HL-60/S4 treated with phorbol 12-myristate 13-acetate at 8.2 ng/mL for 4 days and 3 days (cell line): ENCODE measurements around the gene CX3CL1.
"Not testable (repeated sequence)": the region's sequence is repeated elsewhere in the genome, so short reads cannot be mapped to it uniquely, and the experiment has no call there.

ENCODE experiments used
- in situ Hi-C: fragments of 300-500 bp; cut with MboI; formaldehyde crosslinking; loops from 2 replicates; pipeline ENCODE4 v1.15.0; 2022; ENCODE audit warnings: low sequenced_read_pairs

CX3CL1 gene

DNA sequence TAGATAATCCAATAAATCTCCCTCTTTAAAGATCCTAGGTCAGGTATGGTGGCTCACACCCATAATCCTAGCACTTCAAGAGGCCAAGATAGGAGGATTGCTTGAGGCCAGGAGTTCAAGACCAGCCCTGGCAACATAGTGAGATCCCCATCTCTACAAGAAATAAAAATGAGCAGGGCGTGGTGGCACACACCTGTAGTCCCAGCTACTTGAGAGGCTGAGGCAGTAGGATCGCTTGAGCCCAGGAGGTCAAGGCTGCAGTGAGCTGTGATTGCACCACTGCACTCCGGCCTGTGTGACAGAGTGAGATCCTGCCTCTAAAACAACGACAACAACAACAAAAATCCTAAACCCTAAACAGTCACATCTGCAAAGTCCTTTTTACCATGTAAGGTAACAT is 15.7 kb upstream of the CX3CL1 start:
- in situ Hi-C loops, result no loop called here

DNA sequence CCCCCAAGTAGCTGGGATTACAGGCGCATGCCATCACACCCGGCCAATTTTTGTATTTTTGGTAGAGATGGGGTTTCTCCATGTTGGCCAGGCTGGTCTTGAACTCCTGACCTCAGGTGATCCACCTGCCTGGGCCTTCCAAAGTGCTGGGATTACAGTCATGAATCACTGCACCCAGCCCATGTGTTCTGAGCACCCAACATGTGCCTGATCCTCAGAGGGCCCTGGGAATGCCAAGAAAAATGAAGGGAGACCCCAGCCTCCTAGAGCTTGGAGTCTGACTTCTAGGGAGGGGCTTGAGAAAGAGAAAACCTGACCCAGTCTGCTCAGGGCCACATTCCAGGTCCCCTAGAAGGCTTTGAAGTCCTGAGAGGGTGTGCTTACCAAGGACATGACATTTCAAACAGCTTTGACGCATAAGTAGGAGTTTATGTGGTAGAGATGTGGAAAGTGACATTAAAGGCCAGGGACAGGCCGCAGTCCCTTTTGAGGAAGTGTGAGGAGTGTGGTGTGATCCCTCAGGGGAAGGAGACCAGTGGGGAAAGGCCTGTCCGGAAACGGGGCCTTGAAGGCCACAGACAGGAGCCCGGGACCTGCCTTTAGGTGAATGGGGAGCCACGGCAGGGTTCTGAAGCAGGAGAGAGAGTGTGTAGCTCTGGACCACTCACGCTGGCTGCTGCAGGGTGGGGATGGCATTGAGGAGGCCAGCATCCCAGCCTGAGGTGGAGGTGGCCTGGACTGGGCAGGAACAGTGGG is 14.8 kb upstream of the CX3CL1 start:
- in situ Hi-C loops, result no loop called here

DNA sequence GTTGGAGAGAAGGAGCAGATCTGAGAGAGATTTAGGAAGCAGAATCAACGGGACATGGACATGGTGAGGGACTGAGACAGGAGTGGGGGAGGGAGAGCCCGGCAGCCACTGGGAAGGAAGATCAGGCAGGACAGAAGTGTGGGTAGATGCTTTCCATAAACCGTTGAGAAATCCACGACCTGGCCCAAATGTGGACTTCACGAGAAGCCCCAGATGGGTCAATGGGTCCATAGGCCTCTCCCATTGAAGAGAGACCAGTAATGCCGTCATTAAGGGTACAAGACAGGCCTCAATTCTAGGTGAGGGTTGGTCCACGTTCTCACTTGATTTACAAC is 14.2 kb upstream of the CX3CL1 start:
- in situ Hi-C loops, result no loop called here

DNA sequence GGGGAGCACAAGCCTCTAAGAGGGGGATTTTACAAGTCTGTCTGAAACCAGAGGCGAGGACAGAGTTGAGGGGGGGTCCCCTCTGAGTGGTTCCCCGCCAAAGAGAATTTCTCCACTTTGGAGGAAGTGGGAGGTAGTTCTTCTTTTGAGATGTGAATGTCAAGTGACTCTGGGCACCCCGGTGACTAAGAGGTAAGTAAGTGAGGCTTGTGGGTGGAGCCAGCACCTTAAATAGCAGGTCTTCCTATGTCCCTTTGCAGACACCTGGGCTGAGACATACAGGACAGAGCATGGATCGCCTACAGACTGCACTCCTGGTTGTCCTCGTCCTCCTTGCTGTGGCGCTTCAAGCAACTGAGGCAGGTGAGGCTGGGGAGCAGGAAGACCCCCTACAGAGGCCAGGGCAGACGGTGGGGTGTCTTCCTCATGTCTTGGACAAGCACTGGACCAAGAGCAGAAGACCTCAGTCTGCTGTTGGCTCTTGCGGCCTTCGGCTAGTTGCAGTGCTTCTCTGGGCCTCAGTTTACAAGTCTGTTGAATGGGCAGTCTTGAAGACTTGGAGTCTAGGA is 13.7 kb upstream of the CX3CL1 start, which contains the start of gene CCL22:
Gene CCL22, plus strand, starts transcription at position 257 of the 569 bp plus-strand sequence. Its CDS starts 34 bp downstream, at position 291.
- in situ Hi-C loops, result no loop called here

DNA sequence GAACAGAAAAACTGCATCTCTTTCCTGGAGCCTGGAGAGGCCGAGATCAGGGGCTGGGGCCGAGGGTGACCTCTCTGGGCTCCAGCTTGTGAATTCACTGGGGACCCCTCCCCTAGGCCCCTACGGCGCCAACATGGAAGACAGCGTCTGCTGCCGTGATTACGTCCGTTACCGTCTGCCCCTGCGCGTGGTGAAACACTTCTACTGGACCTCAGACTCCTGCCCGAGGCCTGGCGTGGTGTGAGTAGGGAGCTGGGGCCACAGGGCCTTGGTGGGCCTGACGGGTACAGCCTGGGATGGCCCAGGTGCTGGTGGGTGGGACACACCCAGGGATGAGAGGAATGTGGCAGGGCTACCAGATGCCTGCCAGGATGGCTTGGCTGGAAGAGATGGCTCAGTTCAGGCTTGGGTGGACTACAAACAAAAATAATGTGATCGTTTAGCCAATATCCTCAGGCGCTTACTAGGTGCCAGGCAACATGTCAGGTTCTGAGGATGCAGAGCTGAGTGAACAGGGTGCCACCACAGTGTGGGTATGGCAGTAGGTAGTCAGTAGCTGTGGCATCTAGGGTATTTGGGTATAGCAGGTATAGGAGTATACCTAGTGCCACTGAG is 11.9 kb upstream of the CX3CL1 start:
- in situ Hi-C loops, result no loop called here

DNA sequence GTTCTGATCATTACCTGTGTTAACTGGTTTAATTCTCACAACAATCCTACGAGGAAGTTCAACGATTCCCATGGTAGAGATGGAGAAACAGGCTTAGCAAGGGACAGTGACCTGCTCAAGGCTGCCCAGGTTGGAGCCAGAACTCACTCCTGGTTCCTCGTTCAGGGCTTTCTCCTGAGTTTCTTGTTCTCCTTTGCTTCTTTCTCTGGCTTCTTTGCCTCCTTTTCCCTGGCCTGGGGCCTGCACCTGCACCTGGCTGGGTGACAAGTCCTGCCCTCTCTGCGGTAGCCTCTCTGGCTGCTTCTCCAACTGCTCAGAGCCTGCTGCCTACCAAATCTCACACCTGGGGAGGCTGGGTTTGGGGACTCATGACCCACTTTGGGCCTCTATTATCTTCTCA is 10.9 kb upstream of the CX3CL1 start:
- in situ Hi-C loops, result no loop called here

DNA sequence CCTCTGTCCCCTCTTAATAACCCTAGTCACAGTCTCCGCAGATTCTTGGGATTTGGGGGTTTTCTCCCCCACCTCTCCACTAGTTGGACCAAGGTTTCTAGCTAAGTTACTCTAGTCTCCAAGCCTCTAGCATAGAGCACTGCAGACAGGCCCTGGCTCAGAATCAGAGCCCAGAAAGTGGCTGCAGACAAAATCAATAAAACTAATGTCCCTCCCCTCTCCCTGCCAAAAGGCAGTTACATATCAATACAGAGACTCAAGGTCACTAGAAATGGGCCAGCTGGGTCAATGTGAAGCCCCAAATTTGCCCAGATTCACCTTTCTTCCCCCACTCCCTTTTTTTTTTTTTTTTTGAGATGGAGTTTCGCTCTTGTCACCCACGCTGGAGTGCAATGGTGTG is 8.1 kb upstream of the CX3CL1 start:
- in situ Hi-C loops, result no loop called here

DNA sequence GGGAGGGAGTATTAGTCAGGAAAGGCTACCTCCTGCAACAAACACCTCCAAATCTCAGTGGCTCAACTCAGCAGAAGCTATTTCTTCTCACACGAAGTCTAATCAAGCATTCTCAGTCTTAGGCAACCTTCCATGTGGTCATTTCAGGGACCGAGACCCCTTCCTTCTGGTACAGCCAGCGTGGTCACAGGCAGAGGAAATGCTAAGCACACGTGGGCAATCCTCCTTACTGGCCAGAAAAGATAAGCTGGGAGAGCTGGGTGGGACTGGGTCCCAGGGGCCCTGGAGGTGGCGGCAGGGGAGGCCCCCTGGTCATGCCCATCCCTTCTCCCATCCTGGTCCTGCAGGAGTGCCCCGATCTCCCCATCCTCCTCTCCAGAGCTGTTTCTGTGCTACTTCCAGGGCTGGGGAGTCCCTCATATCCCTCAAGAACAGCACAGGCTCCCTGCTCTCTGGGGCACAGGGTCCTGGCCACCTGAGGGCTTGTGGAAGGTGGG is 5.7 kb upstream of the CX3CL1 start:
- in situ Hi-C loops, result no loop called here

DNA sequence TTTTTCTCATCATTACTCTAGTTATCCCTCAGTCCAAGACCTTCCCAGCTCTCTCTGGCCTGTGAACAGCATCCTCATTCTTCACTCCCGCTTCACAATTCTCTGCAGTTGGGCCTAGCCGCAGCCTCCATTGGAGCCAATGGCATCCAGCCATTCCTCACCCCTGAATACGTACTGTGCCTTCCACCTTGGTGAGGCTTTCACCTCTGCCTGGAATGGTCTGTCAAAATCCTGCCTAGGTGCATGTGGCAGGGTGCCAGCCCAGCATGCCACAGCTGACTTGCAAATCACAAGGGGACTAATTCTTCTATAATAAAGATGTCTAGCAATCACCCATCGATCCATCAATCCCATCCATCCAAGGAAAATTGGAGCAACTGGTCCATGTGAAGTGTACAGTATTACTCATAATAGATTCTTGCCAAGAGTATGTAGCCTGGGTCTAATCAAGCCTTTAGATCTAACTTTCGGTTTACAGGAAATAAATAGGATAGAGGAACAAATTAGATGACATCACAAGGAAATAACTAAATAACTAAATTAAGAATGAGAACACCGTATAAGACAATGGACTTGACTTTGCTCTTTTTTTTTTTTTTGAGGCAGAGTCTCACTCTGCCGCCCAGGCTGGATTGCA is 5.1 kb upstream of the CX3CL1 start:
- in situ Hi-C loops, result no loop called here

DNA sequence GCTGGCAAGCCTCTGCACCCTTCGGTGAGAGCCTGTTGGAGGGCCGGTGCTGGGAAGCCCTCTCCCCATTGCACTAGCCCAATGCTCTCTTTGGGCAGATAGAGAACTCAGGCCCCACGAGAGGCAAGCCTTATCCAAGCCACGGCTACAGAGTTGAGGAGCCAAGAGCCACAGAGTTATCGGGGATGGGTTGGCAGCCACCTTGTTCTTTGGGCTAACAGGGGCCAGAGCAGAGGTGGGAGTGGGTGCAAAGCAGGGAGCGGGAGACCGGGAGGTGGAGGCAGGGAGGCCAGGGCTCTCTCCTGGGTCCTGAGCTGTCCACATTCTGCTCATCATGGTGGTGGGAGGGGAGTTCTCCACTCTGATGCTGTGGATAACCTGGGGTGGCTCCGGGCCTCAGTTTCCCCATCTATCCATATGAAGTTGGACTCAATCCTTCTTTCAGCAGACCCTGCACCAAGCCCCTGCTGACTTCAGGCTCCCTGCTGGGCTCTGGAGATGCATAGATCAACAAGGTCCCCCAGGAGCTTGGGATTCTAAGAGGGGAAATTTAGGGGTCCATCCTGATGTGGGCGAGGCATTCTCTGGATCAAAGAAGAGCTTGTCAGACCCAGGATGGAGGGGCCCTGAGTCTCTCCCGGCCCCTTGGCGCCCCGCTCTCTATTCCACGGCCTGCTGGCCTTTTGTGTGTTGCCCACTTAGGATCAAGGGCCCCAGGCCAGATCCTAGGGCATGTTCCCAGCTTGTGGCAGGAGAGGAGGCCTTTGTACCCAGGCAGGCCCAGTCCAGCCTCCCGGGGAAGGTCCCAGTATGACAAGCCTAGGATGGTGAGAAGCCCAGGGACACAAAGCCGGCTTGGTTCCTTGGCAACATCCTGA is 557 bp upstream of the CX3CL1 start:
- in situ Hi-C loops, result no loop called here

DNA sequence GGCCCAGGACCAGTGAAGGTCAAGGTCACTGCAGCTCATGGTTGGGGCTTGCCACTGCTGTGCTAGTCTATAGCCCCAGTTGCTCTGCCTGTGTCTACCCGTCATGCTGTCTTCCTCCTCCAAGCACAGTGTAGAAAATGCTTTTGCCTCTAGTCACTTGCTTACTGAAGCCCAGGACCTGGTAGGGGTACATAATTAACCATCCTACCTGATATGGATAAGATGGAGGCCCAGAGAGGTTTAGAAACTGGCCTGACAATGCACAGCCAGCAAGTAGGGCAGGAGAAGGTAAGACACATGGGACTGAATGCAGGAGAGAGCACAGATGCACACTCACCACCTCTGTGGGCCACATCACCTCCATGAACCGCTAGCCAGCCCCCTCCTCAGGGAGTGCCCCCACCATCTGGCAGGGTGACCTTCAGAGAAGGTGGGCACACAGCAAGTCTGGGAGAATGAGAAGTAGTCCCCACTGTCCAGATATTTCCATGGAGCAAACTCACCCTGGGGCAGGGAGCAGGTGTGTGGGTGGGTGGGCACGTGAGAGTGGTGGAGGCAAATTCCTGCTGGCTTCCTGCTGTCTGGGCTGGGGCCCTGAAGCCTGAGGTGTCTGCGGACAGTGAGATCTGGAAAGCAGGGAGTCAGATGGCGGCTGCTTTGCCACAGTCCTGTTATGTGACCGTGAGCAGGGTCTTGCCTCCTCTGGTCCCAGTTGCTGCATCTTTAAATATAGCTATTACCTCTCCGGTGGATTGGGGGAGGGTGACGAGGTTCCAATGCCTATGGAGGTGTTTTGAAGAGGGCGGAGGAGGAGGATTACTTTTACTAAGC is 1.0 kb downstream of the CX3CL1 start:
- in situ Hi-C loops, result no loop called here

DNA sequence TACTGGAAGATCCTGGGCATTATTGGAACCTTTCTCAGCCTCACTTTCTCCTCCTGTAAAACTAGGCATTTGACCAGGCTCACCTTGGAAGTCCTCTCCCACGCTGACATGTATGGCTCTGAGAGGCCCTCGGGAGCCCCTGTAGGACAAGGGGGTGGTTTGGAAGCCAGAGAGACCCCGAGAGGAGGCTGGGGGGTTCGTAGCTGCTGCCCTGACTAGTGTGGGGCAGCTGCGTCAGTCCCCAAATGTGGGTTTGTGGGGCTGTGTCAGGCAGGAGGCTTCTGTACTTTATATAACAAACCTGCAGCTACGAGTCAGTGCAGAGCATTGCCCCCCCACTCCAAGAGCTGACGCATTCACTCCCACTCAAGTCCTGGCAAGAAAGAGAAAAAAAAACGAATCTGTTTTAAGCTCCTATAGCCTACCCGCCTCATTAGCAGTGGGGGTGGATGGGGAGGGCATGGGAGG is 1.8 kb downstream of the CX3CL1 start:
- in situ Hi-C loops, result no loop called here

DNA sequence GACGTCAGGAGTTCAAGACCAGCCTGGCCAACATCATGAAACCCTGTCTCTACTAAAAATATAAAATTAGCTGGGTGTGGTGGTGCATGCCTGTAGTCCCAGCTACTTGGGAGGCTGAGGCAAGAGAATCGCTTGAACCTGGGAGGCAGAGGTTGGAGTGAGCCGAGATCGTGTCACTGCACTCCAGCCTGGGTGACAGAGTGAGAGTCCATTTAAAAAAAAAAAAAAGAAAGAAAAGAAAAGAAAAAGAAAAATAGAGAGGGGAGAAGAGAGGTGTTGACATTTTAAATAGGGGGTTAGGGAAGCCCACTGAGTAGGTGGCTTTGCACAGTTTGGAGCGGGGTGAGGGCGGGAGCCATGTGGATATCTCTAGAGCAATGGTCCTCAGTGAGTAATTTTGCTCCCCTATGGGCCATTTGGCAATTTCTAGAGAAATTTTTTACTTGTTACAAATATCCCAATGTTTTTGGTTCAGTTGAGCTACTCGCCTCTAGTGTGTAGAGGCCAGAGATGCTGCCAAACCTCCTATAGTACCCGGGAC is 2.7 kb downstream of the CX3CL1 start:
- in situ Hi-C loops, result not testable (repeated sequence)

DNA sequence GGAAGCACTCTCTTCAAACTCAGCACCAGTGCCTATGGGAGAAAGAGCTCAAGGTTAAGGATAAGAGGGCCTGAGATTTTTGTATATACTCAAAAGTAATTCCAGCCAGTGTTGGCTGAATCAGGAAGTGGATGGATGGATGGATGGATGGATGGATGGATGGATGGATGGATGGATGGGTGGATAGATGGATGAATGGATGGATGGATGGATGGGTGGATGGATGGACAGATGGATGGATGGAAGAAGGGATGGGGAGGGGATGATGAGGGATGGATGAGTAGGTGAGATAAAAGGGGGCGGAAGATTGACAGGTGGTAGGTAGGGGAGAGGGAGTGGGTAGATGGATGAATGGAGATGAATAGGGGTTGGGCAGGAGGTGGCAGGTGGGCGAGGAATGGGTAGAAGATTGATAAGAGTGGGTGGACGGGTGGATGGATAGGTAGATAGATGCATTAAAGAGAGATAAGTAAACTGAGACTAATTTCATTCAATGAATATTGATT is 4.1 kb downstream of the CX3CL1 start:
- in situ Hi-C loops, result no loop called here

DNA sequence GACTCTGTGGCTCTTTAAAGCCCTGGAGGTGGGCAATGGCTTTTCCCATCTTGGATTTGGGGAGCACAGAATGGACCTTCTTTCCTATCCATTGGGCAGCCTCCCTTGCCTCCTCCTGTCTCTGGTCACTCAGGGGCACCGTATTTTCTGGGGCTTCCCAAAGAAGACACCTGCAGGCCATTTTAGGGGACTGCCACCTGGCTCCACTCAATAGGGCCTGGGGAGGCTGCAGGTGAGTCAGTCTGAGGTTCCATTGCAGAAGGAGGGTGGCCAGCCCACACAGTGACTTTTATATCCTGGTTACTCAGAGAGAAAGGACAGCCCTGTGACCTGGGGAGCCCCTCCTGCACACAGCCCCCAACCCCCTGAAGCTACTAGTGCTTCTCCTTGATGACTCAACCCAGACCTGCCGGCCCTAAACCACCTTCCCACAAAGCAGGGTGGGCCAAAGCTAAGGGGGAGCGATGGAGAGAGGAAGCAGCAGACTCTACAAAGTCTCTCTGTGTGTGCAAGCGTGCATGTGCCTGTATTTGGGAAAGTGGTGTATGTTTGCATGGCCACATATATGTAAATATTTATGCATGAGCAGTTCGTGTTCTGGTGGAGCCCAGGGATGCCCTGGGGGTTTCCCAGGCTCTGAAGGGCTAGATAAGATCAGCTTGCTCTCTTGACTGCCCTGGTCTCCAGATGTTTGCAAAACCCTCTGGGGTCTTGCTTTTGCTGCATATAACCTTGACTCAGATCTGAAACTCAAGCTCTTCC is 5.0 kb downstream of the CX3CL1 start:
- in situ Hi-C loops, result no loop called here

DNA sequence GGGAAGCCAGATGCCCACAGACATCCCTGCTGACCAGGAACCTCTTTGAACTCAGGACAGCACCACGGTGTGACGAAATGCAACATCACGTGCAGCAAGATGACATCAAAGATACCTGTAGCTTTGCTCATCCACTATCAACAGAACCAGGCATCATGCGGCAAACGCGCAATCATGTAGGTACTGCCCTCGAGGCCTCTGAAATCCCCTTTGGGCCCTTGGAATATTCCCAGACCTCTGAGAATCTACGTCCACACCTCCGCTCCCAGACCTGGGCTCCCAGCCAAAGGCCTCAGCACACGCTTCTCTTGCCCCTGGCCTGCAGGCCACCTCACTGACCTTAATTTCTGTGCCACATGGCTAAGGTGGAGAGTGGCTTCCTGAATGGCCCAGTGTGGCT is 7.3 kb downstream of the CX3CL1 start:
- in situ Hi-C loops, result no loop called here

DNA sequence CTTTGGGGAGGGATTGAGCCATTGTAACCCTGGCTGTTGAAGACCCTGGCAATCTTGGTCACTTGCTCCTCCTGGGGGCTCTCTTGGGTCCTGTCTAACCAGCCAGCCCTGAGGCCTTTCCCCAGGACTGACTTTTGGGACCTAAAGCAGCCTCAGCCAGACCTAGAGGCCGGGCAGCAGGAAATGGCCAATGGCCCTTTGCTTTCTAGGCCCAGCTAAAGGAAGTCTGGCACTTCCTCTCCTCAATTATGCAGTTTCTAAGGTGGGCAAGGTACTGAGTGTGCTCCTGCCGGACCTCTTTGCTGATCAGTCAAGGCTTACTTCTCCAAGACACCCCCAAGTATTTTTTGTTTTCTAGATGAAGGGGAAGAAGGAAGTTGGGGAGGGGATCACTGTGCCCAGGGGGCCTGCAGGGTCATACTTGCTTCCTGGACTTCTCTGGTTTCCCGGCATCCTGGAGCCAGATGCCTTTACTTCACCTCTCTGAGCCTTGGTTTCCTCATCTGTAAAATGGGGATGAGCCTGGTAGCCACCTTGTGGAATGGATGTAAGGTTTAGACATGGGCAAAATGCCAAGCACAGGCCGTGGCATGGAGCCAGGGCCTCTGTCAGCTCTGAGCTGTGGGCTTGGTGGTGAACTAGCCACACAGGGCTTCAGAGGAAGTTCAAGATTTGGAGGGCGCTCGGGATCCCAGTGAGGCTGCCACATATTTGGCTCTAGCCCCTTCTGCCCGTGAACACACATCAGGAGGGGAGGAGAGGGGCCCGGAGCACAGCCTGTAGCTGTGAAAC is 8.6 kb downstream of the CX3CL1 start:
- in situ Hi-C loops, result no loop called here
